Measurements from ENCODE around the gene PRPF19.
"Not testable (repeated sequence)": the region's sequence is repeated elsewhere in the genome, so short reads cannot be mapped to it uniquely, and the experiment has no call there.

PRPF19 gene

DNA sequence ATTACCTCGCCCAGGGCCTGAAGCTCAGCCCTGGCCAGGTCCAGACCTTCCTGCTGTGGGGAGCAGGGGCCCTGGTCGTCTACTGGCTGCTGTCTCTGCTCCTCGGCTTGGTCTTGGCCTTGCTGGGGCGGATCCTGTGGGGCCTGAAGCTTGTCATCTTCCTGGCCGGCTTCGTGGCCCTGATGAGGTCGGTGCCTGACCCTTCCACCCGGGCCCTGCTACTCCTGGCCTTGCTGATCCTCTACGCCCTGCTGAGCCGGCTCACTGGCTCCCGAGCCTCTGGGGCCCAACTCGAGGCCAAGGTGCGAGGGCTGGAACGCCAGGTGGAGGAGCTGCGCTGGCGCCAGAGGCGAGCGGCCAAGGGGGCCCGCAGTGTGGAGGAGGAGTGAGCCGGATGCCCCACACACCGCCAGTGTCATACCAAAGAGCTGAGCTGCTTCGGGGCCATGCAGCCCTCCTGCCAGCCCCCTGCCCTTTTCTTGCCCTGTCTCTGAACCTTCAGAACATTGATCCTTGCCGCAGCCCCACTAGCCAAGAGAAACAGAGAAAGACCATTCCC is 15.5 kb upstream of the PRPF19 start:
- no peak for DNase-seq

DNA sequence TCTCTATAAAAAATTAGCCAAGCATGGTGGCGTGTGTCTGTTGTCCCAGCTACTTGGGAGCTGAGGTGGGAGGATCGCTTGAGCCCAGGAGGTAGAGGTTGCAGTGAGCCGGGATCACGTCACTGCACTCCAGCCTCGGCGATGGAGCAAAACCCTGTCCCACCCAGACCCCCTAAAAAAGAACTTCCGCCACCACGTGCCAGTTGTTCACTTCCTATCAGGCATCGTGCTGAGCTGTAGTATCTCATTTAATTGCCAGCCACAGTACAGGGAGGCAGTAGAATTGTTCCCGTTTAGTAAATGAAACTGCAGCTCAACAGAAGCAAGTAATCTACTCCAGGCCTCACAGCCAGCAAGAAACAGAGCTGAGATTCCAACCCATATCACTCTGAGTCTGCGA is 14.9 kb upstream of the PRPF19 start:
- DNase-seq: no peak

DNA sequence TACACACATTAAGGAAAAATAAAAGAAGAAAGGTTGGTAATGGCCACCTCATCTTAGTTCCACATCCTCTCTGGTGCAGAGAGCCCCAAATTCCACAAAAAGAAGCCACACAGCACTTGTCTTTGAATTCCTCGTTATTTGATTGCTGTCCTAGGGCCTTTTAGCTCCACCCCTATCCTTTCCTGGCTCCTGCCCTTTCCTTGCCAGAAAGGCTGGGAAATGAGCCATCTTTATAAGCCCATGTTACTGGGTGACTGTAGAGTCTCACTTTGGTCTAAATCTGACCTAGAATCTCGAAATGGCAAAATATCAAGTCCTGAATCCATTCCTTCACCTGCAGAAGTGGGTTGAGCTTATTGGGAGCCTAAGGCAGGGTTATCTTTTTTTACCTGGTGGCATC is 13.6 kb upstream of the PRPF19 start:
- no peak for DNase-seq

DNA sequence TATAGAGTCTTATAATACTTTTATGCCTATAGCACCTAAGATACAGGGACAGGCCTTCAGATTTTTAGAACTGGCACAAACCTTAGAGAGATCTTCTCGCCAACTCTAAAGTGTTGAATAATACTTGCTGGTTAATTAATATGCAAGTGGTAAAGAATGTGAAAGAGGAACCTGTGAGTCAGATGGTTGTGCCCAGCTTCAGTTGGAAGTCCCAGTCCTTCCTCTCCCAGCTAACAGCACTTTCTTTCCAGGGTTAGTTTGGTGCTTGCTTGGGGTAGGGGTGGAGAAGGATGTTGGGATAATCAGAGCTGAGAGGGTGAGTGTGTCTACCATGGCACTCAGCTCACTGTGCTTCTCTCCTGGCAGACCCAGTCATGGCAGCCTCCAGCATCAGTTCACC is 12.9 kb upstream of the PRPF19 start:
- DNase-seq: no peak

DNA sequence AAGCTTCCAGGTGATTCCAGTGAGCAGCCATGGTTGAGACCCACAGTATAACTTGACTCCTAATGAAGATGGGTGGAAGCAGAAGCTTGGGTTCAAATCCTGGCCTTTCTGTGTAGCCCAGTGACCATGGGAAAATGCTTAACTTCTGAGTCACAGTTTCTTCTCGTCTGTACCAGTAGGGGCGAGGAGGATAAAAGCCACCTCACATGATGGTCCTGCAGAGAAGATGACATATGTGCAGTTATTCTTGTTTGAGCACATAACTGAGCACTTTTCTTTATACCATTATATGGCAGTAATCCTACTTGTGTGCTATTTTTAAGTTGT is 12.5 kb upstream of the PRPF19 start:
- no peak for DNase-seq

DNA sequence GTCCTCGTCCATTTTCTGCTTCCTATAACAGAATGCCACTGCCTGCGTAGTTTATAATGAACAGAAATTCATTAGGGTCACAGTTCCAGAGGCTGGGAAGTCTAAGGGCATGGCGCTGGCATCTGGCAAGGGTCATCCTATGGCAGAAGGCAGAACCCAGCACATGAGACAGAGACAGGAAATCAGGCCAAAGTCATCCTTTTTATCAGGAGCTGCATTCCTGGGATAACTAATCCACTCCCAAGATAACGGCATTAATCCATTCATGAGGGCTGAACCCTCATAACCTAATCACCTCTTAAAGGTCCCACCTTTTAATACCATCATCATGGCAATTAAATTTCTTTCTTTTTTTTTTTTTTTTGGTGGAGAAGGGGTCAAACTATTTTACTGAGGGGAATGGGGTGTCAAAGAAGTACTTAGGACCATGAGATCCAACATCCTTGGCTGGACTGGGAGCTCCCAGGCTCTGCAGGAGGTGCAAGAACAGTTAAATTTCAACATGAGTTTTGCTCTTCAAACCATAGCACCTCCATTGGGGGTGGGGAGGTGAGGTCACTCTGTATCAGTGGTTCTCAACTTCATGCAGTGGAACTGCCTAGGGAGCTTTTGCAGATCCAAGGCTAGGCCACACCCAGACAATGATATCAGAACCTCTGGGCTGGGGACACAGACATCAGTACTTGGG is 12.0 kb upstream of the PRPF19 start:
- DNase-seq: no peak

DNA sequence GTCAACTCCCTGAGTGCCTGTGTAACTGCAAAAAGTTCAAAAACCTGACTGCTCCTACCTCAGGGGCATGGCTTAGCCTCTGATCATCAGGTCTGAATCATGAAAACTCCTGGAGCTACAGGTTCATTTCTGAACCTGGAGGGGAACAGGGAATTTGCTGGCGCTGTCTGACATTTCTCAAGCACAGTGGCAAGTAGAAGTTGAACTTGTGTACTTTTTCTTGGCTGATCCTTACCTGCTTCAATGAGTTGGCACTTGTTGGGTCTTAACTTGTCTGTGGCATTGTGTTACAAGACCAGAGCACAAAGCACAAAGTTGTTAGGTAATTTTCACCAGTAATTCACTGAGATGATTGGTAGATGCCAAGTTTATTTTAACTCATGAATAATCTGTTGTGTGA is 10.9 kb upstream of the PRPF19 start:
- no peak for DNase-seq

DNA sequence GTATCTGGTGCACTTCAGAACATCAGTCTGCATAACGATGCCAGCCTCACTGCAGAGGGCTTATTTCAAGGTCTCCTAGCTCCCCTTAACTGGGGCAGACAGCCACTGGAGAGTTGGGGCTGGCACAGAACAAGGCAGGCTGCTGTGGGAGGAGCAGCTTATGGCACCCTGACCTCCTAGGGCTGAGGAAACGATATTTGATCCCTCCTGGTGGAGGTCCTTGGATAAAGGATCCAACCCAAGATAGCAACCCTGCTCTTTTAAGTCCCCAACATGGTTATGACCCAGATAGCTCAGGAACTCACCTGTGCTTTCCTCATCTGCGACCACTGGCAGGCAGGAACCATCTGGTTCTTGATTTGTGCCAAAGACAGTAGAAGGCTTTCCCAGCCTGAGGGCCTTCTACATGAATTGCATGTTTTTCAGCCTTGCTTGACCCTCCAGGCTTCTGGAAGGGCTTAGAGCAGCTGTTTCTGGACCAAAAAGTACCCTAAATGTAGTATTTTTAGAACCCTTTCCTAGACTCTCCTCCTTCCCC is 10.4 kb upstream of the PRPF19 start:
- DNase-seq: no peak

DNA sequence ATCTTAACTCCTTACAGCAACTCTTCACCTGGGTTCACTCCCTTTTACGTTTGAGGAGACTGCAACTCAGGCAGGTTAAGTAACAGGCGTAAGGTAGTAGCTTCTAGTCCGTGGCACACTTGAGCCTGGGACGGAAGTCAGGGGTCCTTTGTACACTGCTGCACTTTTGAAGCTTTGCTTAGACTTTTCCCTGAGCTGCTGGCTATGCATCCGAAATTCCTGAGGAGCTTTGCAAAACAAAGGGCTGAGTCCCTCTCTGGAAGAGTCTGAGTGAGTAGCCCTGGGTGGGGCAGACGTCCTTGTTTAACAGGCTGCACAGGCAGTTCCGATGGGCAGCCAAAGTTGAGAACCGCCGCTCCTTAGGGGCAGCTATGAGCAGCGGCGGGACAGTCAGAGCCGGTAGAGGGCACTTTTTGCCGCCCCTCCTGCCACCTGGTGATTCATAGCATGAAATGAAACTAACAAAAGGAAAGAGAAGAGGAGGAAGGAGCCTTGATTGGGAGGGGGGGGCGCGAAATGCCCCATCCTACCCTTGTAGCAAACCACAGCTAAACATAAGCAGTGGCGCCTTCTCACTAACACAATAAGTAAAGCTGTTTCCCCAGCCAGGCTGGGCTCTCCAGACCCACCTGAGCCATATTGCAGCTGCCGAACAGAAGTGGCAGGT is 9.0 kb upstream of the PRPF19 start:
- peak; percentile 66 for DNase-seq

DNA sequence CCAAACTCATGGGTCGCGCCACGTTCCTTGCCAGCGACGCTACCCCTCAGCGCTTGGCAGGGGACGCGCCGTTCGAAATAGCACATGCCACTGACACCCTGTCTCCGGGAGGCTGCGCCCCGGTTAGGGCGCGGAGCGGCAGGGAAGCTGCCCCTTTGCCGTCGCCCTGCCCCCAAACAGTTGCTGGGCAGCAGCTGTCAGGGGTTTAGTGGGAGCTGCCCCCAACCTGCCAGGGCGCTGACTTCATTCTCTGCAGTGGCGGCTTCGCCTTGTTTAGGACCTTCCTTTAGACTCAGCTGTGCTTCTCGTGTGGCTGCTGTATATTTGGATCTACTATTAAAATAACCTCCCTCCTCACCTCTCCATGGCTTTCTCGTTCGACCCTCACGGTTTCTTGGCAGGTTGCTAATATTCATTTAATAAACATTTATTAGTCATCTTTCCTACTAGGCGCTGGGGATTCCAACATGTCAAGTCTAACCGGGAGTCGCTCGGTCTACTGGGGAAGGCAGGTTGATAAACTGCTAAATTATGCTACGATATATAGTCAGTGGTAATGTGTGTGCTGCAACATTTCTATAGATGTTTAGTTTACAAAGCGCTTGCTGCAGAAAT is 8.4 kb upstream of the PRPF19 start:
- peak; percentile 68 for DNase-seq

DNA sequence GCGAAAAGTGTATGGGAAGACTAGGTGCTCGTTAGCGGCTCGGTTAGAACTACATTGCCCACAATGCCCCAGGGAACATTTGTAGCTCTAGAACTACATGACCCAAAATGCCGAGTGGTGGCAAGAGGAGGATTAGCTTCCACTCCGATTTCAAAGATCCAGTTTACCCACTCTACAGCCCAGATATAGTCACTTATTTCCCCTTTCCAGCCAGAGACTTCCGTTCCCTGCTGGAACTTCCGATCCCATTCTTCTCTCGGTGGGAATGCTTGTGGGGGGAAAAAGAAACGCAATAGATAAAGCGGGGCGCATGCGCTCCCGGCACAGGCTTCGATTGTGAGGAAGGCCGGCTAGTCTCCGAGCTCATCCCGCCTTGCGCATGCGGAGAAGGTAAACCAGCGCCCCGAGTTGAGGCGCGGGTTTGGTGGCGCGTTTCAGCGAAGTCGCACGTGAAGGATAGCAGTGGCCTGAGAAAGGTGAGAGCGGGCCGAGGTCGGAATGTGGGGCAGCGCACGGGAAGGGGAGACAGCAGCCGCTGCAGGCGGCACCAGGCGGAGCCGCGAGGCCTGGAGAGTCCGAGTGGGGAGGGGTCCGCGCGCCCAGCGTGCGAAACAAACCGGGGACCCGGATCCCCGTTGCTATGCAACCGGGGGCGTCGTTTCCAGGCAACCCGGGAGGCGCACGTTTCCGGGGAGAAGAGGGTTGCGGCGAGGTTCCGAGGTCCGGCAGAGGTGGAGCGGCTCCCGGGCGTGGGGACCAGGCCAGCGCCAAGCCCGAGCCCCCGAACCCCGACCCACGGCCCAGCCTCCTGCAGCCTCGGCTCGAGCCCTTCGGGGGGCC is 7.6 kb upstream of the PRPF19 start, which contains the start of gene TMEM109:
Gene TMEM109 (plus strand): TSS at position 366 of the 840 bp plus-strand sequence. CDS start 5,536 bp downstream, outside the sequence.
- DNase-seq: peak; percentile 98

DNA sequence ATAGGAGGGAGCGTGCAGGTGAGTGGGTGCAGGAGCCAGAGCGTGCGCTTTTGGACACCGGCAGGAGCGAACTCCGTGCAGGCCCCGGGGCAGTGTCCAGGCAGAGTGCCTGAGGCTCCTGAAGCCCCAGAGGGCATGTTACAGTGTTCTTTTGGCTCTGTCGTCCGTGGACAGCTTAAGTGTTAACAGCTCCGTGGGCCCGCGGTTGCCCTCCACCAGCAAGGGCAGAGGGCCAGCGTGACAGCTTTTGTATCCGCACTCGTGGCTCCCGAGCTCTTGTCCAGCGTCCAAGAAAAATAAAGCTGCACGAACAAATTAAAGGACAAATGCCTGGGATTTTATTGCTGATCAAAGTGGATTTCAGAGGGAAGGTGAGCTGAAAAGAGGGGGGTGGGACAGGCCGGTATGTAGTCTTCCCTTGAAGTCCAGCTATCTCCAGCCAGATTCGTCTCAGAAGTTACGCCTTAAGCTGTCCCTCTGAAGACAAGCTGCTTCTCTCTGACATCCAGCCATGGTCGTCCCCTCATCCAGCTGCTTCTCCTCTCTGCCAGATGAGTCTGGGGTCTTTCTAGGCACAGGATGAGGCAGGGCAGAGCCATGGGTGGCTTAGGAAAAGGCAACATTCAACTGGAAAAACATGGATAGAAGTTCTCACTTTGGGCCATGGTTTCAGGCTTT is 6.6 kb upstream of the PRPF19 start:
- no peak for DNase-seq

DNA sequence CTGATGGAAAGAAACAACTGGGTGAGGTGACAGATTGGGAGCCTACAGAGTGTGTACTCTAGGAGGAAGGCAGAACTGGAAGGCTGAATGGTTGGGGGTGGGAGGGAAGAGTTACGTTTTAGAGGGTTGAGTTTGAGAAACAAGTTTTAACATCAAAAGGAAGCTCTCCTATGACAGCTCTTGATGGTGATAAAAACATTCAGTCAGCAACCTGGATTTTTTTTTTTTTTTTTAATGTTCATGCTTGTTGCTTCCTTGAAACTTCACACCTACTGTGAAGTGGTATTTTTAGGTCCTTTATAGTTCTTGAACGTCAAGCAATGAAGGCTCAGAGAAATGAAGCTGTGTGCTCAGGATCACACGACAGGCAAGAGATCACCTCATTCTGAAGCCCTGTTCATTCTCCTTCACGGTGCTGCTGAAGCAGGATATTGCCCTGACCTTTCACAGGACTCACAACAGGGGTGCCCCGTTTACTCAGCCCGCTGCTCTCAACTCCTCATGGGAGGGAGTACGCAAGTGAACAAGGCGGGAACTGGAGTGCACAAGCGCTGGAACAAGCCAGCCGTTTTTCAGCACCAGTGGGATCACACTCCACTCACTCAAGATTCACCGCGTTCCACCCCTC is 6.0 kb upstream of the PRPF19 start:
- DNase-seq: peak; percentile 76

DNA sequence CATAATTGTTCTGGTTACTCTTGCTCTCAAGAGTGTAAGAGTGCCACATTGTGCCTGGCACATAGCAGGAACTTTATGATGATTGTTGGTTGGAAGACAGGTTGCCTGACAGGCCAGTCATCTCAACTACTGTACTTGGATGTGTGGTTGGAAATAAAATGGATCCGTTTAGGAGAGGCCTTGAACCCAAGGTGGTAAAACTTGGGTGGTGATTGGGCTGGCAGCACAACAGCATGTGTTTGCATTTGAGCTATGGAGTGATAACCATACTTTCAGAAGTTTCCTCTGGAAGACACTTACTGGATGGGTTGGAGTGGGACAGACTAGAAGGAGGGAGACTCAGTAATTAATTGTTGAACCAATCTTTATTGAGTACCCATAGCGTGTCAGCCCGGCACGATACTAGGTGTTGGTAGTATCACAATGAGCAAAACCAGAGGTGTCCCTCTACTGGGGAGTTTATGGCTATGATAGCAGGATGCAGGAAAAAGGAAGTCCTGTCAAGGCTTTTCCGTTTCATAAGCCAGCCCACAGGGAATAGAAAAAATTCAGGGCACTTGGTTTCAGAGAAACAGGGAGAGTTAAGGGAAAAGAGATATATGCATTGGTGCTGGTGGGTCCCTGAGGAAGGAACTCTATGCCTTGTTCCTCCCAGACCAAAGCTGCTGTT is 4.5 kb upstream of the PRPF19 start:
- no peak for DNase-seq

DNA sequence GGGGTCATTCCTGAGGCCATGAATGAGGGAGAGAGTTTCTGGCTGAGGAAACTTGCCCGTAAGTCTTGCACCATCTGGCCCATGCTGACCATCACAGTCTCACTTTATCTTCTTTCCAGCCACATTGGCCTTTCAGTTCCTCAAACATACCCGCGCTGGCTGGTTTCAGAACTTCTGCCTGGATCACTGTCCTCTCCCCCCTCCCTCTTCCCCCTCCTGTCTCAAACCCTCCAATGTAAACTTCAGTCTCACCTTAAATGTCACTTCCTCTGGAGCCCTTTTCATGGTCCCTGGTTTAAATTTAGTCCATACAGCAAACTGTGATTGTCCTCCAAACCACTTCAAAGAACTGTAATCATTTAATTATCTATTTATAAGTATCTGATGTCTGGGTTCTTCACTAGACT is 3.9 kb upstream of the PRPF19 start:
- no peak for DNase-seq

DNA sequence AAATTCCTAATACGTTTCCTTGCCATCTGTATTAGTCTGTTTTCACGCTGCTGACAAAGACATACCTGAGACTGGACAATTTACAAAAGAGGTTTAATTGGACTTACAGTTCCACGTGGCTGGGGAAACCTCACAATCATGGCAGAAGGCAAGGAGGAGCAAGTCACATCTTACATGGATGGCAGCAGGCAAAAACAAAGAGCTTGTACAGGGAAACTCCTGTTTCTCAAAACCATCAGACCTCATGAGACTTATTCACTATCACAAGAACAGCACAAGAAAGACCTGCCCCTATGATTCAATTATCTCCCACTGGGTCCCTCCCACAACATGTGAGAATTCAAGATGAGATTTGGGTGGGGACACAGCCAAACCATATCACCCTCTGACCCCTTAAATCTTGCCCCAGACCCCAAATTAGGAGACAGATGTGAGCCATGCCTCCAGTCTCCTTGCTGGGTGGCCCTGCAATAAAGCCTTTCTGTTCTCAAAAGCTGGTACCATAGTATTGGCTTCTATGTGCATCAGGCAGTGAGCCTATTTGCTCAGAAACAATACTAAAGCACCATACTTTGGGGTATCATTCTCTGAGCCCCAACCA is 3.4 kb upstream of the PRPF19 start:
- not testable (repeated sequence) for DNase-seq

DNA sequence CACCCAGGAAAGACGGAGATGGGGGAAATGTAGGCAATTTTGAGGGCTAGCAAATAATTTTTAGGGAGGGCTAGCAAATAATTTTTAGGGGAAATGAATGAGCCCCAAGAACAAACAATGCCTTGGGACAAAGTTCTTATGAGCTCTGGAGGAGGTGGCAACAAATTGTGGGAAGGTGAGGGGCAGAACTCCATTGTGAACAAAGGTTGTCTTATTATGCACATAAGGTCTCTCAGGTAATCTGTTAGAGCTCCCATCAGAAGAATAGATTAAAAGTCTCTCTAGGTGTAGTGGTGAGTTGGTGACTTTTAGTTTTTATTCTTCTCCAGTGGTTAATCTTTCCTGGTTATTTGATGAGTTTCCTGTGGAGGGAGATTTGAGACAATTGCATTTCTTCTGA is 2.4 kb upstream of the PRPF19 start:
- DNase-seq: no peak

DNA sequence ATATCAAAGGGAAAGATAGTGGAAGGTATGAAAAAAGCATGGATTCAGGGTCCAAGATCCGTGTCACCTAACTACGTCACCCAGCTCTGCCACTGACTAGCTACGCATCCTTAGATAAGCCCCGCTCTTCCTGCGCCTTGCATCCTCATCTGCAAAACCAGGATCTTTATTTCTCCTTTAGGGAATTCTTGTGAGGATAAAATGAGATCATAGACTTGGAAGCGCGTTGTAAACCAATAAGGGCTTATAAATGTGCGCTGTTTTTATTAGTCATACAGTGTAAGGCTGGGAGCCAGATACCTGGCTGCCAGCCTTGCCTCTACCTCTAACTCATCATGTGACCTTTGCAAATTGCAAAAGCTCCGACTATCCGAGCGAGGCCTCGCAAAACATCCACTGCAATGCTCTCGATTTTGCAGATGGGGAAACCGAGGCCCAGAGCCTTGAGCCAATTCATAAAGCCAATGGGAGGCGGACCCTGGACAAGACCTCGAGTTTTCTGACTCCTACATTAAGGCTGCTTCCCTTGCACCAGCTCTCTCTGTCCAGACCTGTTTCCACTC is 753 bp downstream of the PRPF19 start:
- peak; percentile 38 for DNase-seq

DNA sequence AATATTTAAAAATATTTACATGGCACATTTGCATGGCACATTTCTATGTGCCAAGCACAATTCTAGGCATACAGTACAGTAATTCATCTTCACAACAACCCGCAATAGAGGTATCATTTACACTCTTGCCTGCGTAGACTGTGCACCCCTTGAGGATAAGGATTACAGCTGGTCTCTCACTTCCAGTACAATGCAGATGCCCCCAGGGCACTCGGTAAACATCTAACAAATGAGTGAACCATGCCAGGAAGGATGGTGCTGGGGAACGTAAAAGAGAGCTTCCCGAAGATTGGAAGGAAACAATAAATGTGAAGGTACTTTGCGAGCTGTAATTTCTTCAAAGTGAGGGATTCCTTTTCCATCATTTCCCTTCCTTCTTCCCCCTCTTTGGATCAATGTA is 1.3 kb downstream of the PRPF19 start:
- no peak for DNase-seq

DNA sequence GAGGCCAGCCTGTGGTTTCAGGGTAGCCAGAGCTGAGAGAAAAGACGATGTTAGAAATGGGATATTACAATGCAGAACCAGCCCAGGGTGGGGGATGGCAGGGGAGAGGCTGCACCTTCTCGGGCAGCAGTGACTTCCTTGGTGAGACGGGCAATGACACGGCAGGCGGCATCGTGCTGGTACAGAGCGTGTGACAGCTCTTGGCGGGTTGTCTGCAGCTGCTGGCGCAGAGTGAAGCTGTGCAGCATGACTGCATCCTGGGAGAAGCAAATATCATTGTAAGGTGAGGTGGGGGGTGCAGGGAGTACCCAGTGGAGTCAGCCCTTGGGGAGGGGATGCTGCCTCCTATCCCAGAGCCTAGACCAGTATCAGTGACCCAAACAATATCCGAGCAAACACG is 3.8 kb downstream of the PRPF19 start:
- no peak for DNase-seq

Measured in eye (tissue), 1 donor.